Transverse colon (tissue), 4 donors: ENCODE data around the gene ACACA. TPM values are rescaled to one million over a fixed set of nuclear protein-coding genes. Genes with fewer than 3 reads are reported as not detected.

ENCODE experiments used
- DNase-seq: peaks from one replicate; pipeline ENCODE4 v3.0.0-alpha.2; 2019
- H3K27ac ChIP-seq, 4 donors: fragments of 200-600 bp; sonication (generic); 2 replicates each; pipeline ENCODE4 v1.5.1; 2016 to 2018; ENCODE audit warnings: inconsistent platforms in 4 of 4
- H3K27me3 ChIP-seq: fragments of 200-600 bp; sonication (generic); 2 replicates; pipeline ENCODE4 v1.5.1; 2017; ENCODE audit warnings: inconsistent platforms
- H3K36me3 ChIP-seq, 4 donors: fragments of 200-600 bp; sonication (generic); 2 replicates each; pipeline ENCODE4 v1.5.1; 2017 to 2019; ENCODE audit warnings: inconsistent platforms in 4 of 4
- H3K4me1 ChIP-seq, 4 donors: fragments of 200-600 bp; sonication (generic); 2 replicates each; pipeline ENCODE4 v1.5.1; 2017 to 2020; ENCODE audit warnings: inconsistent platforms in 4 of 4
- H3K4me3 ChIP-seq, 4 donors: fragments of 200-600 bp; sonication (generic); 1 replicate in 1 of 4; 2 replicates in 3 of 4; pipeline versions ENCODE4 v1.5.1 to v1.6.1; 2017 to 2019; ENCODE audit warnings: inconsistent platforms in 4 of 4
- H3K9me3 ChIP-seq, 2 donors: fragments of 200-600 bp; sonication (generic); 2 replicates each; pipeline ENCODE4 v1.5.1; 2017 to 2019; ENCODE audit warnings: inconsistent platforms in 2 of 2
- EP300 ChIP-seq: sonication (generic); formaldehyde crosslinking; IDR thresholded peaks from one replicate; pipeline ENCODE4 v1.6.1; 2017; ENCODE audit warnings: antibody characterized with exemption, low read depth
- POLR2A ChIP-seq: fragments of 450-650 bp; IDR thresholded peaks from one replicate; pipeline ENCODE4 v1.6.1; 2016; ENCODE audit warnings: antibody characterized with exemption, mild to moderate bottlenecking, moderate library complexity
- POLR2AphosphoS5 ChIP-seq, 3 donors: sonication (generic); formaldehyde crosslinking; IDR thresholded peaks; one replicate each; pipeline ENCODE4 v1.6.1; 2016; ENCODE audit warnings: antibody characterized with exemption in 3 of 3
- WGBS, 2 donors: methylation state at CpG; one replicate each; pipeline ENCODE4 v1.1.5; 2018; ENCODE audit warnings: low coverage in 1 of 2; 5-methylcytosine and 5-hydroxymethylcytosine counted together
- in situ Hi-C, 4 donors: fragments of 200-750 bp; cut with MboI; loops; one replicate each; pipeline versions ENCODE4 v1.15.0 to v1.15.1; 2017; ENCODE audit warnings: low sequenced_read_pairs in 3 of 4, low pct_ligation_motif_present in 1 of 4, low pct_unique_long_range_greater_than_20kb in 1 of 4
- intact Hi-C: fragments of 100-400 bp; cut with DNase I; formaldehyde crosslinking; loops from one replicate; pipeline ENCODE4 v1.15.1; 2023; ENCODE audit warnings: low total_unique reads
- total RNA-seq, 4 donors: library from RNA; depleted of rRNA; stranded (reverse); fragments of >200 nt; gene quantifications; one replicate each; pipeline ENCODE4 v1.1.0, GENCODE V29; 2016
- TF ChIP-seq, protein P1 (sequence below), 5 experiments: fragments of 200-600 bp in 3 of 5; fragments of 450-650 bp in 2 of 5; sonication (generic) in 3 of 5; IDR thresholded peaks; 1 replicate in 2 of 5; 2 replicates in 3 of 5; pipeline ENCODE4 v1.5.1; 2016 to 2017; ENCODE audit warnings: antibody characterized with exemption in 5 of 5, inconsistent platforms in 3 of 5, mild to moderate bottlenecking in 2 of 5, moderate library complexity in 1 of 5

ACACA gene
- total RNA-seq, 4 donors from 2014 or later, result 21.7 to 173 (median 23.9) TPM

- Histone ChIP-seq H3K9me3 (no peaks in the 10 kb centered on the region), H3K4me1 (no peaks in the 10 kb centered on the region), H3K36me3 (peaks cover 0 to 14% (median 0%) of the 10 kb centered on the region in 4 donors), H3K4me3 (no peak overlapping the region), H3K27ac (no peak overlapping the region), H3K27me3 (no peaks in the 10 kb centered on the region)
- TF ChIP-seq EP300 (no peak), POLR2AphosphoS5 (IDR thresholded peaks at IDR 0.05) (no peak), POLR2A (no peak)
- TF ChIP-seq, protein P1, sequence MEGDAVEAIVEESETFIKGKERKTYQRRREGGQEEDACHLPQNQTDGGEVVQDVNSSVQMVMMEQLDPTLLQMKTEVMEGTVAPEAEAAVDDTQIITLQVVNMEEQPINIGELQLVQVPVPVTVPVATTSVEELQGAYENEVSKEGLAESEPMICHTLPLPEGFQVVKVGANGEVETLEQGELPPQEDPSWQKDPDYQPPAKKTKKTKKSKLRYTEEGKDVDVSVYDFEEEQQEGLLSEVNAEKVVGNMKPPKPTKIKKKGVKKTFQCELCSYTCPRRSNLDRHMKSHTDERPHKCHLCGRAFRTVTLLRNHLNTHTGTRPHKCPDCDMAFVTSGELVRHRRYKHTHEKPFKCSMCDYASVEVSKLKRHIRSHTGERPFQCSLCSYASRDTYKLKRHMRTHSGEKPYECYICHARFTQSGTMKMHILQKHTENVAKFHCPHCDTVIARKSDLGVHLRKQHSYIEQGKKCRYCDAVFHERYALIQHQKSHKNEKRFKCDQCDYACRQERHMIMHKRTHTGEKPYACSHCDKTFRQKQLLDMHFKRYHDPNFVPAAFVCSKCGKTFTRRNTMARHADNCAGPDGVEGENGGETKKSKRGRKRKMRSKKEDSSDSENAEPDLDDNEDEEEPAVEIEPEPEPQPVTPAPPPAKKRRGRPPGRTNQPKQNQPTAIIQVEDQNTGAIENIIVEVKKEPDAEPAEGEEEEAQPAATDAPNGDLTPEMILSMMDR (IDR thresholded peaks at IDR 0.05), result no peak
- in situ Hi-C loops, result loop anchor here in 1 of 4 donors (25.0 kb wide), 1 partner anchor 100 kb away; no protein-coding TSS in a partner anchor
- 96% methylated on average over 6 of the region's 6 CpGs; no CpG with 5 or more reads in 1 of the 2 donors for WGBS, 2 donors
- intact Hi-C loops, result no loop called here
- no peak for DNase-seq
These were observed 243.8 kb downstream of the ACACA start for GRCh38 chr17:37162800-37163199.

- Histone ChIP-seq H3K9me3 (no peaks in the 10 kb centered on the region), H3K27ac (no peak overlapping the region), H3K4me1 (no peaks in the 10 kb centered on the region), H3K36me3 (peaks cover 0 to 14% (median 0%) of the 10 kb centered on the region in 4 donors), H3K27me3 (no peaks in the 10 kb centered on the region), H3K4me3 (no peak overlapping the region)
- TF ChIP-seq, protein P1 (IDR thresholded peaks at IDR 0.05), result no peak
- in situ Hi-C loops (loop anchor here in 1 of 4 donors (25.0 kb wide), 1 partner anchor 99 kb away; no protein-coding TSS in a partner anchor), intact Hi-C loops (no loop called here)
- no peak for DNase-seq
These were observed 245.7 kb downstream of the ACACA start for GRCh38 chr17:37160944-37161343.

GRCh38 chr17:37158290-37158689, 248.3 kb downstream of the ACACA start:
- Histone ChIP-seq H3K36me3 (peaks cover 0 to 14% (median 2%) of the 10 kb centered on the region in 4 donors), H3K4me3 (no peak overlapping the region), H3K27ac (no peak overlapping the region), H3K9me3 (no peaks in the 10 kb centered on the region), H3K27me3 (no peaks in the 10 kb centered on the region), H3K4me1 (no peaks in the 10 kb centered on the region)
- 99 to 100% methylated on average over 1 to 5 of the region's 5 CpGs for WGBS, 2 donors
- intact Hi-C loops (no loop called here), in situ Hi-C loops (loop anchor here in 1 of 4 donors (25.0 kb wide), 1 partner anchor 96 kb away; no protein-coding TSS in a partner anchor)
- TF ChIP-seq POLR2AphosphoS5 (IDR thresholded peaks at IDR 0.05) (no peak), POLR2A (no peak), EP300 (no peak)
- TF ChIP-seq, protein P1 (IDR thresholded peaks at IDR 0.05), result no peak
- DNase-seq, result no peak

DNA sequence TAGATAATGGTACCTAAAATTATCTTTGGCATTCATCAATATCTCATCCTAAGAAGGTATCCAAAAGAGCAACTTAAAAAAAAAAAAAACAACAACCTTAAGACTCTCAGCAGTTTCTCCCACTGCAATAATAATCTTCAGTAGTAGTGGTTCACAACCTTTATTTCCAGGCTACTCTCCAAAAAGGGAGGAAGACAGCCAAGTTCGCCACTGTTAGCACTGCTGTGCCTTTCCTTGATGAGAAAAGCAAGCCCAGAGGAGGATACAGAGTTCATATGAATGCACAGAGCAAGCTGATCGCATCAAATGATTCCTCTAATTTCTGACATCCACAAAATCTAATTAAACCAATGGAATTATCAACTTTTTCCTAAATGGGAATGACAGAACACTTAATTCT, 258.5 kb downstream of the ACACA start:
- Histone ChIP-seq H3K36me3 (peaks cover 0 to 5% (median 2%) of the 10 kb centered on the region in 4 donors), H3K4me1 (peaks cover 0 to 16% (median 2%) of the 10 kb centered on the region in 4 donors), H3K27me3 (no peaks in the 10 kb centered on the region), H3K27ac (peak overlapping the region in 3 of 4 donors; percentile 5 to 67 (median 60)), H3K9me3 (no peaks in the 10 kb centered on the region), H3K4me3 (no peak overlapping the region)
- TF ChIP-seq POLR2A (no peak), EP300 (no peak), POLR2AphosphoS5 (IDR thresholded peaks at IDR 0.05) (no peak)
- TF ChIP-seq, protein P1 (IDR thresholded peaks at IDR 0.05), result no peak
- in situ Hi-C loops (no loop called here), intact Hi-C loops (no loop called here)
- DNase-seq, result no peak
- WGBS, 2 donors, result 33 to 69% methylated on average over 1 to 2 of the region's 2 CpGs
